NCI-H2107 (cell line): Measurements from ENCODE around the gene GPR68.

Experiments
- DNase-seq: peaks from one replicate; lab custom pipeline; 2025; lab: John Stamatoyannopoulos, UW

Gene GPR68

GRCh38 chr14:91244501-91244901, at the start of gene GPR68:
TSS of gene GPR68 (minus strand) at chr14:91244704. CDS start at chr14:91235050, 9,654 bp downstream.
- DNase-seq, result peak; percentile 86

GRCh38 chr14:91294153-91294552, 49.6 kb upstream of the GPR68 start:
- no peak for DNase-seq

GRCh38 chr14:91293281-91293680, 48.8 kb upstream of the GPR68 start:
- no peak for DNase-seq

- no peak for DNase-seq
Observed at GRCh38 chr14:91292491-91292890, 48.0 kb upstream of the GPR68 start.

- no peak for DNase-seq
Observed at GRCh38 chr14:91291786-91292405, 47.4 kb upstream of the GPR68 start.

GRCh38 chr14:91290986-91291385, 46.5 kb upstream of the GPR68 start:
- DNase-seq, result no peak

GRCh38 chr14:91289464-91289863, 45.0 kb upstream of the GPR68 start:
- no peak for DNase-seq

GRCh38 chr14:91288876-91289275, 44.4 kb upstream of the GPR68 start:
- no peak for DNase-seq

- peak; percentile 61 for DNase-seq
Observed at GRCh38 chr14:91286530-91286937, 42.0 kb upstream of the GPR68 start.

- no peak for DNase-seq
Observed at GRCh38 chr14:91284791-91285548, 40.5 kb upstream of the GPR68 start.

GRCh38 chr14:91284146-91284790, 39.8 kb upstream of the GPR68 start:
- no peak for DNase-seq

GRCh38 chr14:91283666-91284065, 39.2 kb upstream of the GPR68 start:
- no peak for DNase-seq

- no peak for DNase-seq
Observed at GRCh38 chr14:91282954-91283645, 38.6 kb upstream of the GPR68 start.

- no peak for DNase-seq
Observed at GRCh38 chr14:91281346-91281745, 36.8 kb upstream of the GPR68 start.

- DNase-seq, result peak; percentile 78
Observed at GRCh38 chr14:91280129-91280528, 35.6 kb upstream of the GPR68 start.

- DNase-seq, result no peak
Observed at GRCh38 chr14:91279354-91279753, 34.9 kb upstream of the GPR68 start.

GRCh38 chr14:91278383-91278715, 33.8 kb upstream of the GPR68 start:
- DNase-seq, result no peak

GRCh38 chr14:91277546-91278382, 33.3 kb upstream of the GPR68 start:
- DNase-seq, result no peak

- no peak for DNase-seq
Observed at GRCh38 chr14:91274796-91275195, 30.3 kb upstream of the GPR68 start.

- DNase-seq, result no peak
Observed at GRCh38 chr14:91273885-91274273, 29.4 kb upstream of the GPR68 start.

- DNase-seq, result no peak
Observed at GRCh38 chr14:91273273-91273884, 28.9 kb upstream of the GPR68 start.
